ENCODE measurements around the gene CDPF1. TPM values are rescaled to one million over a fixed set of nuclear protein-coding genes. Genes with fewer than 3 reads are reported as not detected.

CDPF1 gene
- total RNA-seq, 1 donor from 2014 or later = 20.9 TPM

DNA sequence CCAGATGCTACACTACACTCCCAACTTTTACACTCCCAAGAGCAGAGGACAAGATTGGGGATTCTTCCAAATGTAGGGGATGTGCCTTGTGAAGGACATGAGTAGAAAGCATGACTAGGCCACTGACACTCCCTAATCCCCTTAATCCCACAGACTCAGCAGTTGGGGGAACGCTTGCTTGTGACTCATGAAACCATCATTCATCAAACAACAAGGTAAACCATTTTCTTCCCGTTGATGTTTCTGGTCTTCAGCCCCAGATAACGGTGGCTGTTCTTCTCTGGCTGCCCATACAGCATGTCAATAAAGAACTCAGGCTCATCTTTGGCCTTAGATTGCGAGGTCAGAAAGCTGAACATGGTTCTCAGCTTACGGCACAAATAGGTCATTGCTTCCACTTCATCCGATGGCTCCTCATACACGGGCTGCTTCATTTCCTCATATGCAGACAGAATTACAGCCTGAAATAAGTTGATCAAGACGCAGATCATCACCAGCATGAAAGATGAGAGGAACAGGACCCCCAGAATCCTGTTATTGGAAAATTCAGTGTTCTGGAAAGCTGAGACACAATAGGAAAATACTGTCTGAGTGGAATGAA, 6.4 kb upstream of the CDPF1 start:
- DNase-seq = no peak

DNA sequence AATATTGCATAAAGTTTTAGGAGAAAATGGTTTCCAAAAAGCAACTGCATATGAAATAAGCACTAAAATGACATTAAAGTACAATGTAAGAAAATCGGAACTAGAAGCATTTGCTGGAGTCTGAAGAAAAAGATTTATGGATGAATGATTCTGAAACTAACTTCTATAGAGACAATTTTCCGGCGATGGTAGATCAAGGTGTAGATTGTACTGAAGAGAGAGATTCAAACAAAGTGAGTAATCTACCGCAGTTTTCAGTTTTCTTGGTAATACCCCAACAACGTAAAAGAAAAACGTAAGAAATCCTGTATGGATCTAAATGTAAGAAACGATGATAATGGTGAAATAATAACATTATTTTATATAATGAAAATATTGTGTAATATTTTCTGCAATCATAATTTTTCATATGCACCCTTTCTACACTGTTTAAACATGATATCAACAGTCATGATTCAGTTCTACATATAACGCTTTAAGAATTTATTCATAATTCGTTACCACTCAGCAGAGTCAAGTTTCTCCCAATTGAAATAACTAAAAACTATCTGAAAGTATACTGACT, 1.8 kb upstream of the CDPF1 start:
- DNase-seq = no peak

DNA sequence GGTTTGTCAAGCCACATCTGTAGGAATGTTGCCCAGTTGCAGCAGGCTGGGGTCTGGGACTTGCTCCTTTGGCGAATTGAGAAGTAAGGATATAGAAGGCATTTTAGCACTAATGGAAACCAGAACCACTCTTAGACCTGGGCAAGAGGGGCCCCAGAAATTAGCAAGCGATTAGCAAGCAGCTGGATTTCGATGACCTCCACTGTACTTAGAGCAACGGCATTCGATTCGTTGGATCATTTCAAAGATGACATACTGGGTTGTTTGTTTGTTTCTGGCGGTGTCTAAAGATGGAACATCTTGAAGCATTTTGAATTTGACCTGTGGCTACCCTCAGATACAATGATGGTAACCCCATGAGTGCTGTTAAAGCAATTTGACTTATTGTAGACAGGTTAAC, 1.2 kb upstream of the CDPF1 start:
- no peak for DNase-seq

DNA sequence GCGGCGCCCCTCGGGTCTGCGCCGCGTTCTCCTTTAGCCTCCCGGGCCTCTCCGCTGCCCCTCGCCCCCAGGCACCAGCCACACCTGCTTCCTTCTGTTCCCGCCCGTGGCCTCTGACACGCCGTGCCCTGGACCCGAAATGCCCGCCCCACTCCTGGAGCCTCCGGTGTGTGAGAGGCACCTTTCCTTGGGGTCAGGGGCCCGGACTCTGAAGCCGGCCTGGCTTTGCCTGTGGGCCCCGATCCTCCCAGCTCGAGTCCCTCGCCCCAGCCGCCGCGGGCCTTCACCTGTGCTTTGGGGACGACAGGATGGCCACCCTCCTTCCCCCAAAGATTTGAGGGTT, 661 bp upstream of the CDPF1 start:
- no peak for DNase-seq

DNA sequence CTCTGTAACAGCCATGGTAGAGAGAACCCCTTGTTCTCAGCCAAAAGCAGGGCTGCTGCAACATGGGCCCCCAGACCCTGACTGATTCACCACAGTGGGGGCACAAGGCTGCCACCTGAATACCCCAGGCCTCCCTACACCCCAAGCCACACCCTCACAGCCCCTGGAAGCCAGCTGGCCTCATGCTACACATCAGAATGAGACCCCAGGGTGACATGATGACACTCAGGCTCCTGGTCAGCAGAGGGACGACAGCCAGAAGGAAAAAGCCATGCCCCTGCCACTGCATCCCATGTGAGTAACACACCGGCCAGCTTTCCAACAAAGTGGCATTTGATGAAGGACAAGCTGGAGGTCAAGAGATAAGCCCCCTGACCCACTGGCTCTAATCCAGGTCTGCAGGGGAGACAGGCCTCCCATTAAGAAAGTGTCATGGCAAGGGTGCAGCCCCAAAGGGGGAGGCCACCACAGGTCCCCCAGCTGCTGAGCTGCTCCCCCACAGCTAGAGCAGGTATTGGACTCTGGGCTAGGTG, 2.6 kb downstream of the CDPF1 start:
- no peak for DNase-seq

DNA sequence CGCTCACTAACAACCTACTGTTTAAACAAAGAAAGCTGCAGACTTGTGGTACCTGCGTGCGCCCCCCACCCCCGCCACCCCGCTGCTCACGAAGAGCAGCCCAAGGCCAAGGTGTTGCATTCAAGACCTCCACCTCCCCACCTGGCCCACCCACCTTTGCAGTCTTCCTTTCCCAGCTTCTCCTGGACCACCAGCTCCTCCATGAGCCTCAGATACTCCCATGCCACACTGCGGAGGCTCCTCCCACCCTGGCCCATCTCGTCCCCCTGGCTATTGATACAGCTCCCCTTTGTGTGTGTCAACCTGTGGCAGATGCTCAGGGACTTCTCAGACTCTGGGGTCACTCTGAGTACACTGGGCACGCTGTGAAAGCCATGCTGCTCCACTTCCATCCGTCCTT, 3.9 kb downstream of the CDPF1 start:
- no peak for DNase-seq

DNA sequence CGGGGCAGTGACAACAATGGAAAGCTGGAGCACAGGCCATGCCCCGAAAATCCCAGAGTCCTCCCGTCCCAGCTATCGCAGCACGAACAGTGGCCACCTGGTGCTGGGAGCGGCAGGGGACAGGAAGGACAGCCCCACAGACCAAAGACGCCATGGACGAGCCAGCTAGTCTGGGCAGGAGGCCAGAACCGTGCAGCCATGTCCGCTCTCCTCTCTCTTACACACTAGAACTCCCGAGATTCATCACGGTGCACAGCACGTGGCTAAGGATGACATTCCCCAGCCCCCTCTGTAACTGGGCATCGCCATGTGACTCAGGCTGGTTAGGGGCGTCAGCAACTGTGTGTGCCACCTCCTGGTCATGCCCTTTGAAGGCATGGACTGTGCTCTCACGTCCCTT, 4.6 kb downstream of the CDPF1 start:
- DNase-seq = peak; percentile 87

DNA sequence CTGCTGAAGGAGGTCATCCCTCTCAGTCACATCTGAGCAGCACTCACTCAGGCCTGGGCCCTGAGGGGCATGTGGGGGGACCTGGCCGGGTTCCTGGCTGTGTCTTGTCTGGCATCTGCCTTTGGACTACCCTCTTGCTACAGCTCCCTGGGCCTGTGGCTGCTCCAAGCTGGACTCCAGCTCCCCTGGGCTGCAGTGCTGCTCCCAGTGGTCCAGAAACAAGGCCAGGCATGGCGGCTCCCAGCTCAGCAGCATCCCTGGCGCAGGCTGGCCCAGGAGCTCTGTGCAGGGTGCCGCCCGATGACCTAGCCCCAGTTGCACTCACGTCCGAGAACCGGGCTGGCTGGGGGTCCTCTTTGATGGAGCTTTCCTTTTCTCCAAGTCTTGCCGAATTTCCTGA, 5.3 kb downstream of the CDPF1 start:
- no peak for DNase-seq

DNA sequence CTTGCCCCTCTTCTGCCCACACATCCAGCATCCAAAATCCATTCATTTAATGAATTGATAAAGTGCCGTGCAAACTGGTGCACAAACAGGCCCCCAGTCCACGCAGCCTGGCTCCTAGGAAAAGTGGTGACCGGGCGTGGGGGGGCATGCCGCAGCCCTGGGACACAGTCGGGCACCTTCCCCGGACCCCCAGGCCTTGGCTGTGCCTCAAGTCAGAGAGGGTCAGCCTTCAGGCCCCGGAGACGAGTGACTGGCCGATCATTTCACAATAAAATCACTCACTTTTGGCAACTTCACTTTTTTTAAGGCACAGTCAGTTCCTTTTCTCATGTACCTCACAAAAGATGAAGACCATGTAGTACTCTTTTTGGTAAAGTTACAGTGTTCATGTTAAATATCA, 8.0 kb downstream of the CDPF1 start:
- no peak for DNase-seq

DNA sequence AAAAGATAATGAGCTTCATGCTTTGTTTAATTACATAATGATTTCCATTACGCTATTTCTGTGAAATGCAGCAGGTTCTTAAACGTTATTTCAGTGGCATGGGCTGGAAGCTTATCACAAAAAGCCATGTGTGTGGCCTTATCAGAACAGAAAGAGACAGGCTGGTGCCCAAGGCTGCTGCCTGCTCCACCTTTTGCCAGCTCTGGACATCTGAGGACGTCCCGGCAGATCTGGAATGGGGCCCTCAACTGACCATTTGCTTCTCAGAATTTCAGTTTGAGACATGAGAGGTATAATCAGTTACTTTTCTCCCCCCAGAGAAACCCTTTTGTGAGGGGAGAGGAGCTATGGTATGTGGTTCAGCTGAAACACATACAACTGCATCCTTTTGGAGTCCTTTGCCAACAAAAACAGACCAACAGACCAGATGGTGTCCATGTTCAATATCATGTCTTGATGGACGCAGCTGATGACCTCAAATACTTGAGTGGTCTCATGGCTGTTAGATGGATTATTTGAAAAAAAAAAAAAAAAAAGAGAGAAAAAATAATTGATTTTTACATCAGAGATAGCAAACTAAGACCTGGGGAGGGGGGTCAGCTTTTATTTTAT, 8.6 kb downstream of the CDPF1 start:
- DNase-seq = no peak

DNA sequence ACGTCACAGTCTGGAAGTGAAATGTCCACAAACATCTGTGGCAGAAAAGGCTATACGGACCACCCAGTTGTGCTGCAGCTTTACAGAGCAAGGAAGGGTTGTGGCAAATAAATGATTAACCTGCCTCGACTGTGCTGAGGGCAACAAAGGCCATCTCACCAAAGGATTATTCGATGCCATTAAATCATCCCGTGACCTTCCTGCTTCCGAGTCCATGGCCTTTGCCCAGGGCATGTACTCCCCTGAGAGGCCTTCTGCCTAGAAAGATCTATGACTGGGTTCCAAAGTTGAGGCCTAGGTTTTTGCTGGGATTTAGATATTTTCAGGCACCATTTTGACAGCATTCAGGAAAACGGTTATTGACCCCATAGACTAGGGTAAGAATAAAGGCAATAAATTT, 9.2 kb downstream of the CDPF1 start:
- no peak for DNase-seq

DNA sequence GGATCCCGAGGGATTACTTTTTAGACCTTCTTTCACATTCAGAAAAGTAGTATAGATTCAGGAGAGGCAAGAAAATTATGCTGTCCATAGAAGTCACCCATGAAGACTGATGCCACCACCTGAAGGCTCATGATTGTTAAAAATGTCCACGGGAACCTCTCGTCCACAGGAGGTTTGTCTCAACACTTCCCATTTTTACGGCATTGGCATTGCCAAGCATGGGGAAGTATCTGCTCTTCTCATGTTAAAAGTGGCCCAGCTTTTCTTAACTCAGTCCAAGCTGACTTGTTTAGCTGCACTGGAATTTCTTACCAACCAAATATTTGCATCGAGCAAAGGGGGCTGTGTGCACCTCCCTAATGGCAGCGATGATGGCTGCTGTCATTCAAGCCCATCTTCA, 9.6 kb downstream of the CDPF1 start:
- DNase-seq = no peak

DNA sequence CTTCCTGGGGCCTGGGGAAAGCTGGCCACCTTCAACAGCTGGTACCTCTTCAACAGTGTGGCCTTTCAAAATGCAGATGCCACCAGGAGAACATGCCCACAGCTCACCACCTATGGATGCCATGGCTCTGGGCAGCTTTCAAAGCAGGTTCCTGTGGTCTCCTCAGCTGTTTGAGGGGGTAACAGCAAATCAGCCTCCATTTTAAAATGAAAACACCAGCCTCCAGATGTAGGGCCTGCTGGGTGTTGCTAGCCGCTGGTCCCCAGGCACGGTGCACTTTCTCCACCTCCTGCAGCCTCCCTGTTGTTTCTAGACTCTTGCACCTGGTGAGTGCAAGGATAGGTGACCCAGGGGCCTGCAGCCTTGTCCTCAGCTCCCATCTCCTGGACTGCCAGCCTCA, 10.0 kb downstream of the CDPF1 start:
- no peak for DNase-seq

DNA sequence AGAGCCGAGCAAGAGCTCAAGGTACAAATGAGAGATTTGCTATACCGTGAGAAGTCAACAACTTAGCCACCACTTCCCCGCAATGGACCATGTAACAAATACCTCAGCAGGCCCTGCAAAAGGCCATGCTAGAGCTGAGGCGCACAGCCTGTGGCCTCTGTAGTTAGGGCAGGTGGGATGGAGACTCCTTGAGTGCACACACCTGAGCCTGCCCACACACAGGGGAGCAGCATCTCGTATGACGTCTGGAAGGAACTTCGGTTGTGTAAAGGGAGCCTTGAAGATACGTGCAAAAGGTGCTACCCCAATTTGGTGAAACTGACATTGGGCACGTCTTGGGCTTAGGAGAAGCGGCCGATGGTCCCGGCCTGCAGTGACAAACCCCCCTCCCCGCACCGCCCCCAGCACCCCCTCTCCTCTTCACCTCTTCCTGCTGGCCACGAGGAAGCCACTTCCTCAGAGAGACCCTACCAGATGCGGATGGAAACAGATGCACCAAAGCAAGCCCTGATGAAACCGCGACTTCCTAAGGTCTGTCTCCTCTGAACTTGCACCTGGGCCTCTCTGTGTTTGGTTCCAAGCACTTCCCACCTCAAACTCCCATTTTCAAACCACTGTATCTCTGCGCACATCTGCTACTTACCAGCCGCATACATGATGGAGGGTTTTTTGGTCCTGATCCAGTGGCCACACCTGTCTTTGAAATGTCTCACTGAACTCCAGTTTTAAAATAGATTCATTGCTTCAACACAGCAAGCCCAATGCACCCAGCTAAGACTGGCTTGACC, 10.6 kb downstream of the CDPF1 start:
- peak; percentile 29 for DNase-seq

DNA sequence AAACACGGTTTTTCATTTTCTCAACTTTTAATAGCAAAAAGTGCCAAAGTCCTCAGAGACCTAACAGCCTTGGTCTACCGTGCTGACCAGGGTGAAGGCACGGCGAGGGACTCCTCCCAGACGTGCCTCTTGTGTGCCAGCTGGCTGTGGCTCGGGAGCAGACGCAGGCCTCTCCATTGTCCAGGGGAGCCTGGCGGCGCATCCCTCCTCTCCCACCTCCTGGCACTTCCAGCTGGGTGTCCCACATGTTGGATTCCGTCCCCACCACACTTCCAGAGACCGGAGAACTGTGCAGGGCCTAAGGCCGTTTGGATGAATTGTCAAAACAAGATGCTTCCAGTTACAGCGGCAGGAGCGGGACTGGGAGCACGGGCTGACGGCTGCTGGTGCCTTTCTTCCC, 11.6 kb downstream of the CDPF1 start:
- no peak for DNase-seq

DNA sequence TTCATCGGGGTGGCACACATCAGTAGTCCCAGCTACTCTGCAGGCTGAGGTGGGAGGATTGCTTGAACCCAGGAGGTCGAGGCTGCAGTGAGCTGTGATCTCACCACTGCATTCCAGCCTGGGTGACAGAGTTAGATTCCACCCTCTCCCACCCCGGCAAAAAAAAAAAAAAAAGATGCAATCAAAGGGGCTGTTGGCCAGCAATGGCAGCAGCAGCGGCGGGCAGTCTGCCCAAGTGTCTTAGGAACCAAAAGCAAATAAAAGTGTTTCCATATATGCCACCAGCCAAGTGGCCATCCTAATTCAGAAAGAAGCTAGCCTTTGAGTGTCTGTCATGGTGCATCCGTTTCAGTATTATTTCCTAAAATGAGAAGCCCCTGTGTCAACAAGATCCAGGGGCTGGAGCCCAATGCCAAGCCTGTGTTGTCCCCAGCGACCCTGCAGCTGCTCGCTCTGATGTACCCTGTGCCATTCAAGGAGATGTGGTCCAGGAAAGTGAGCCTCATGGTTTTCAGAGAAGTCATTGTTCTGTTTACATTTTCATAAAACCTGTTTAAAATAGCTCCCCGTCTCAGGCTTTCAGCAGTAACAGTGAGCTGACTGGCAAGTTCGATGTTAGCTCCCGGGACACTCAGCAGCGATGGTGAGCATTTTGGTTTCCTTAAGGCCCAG, 12.5 kb downstream of the CDPF1 start:
- DNase-seq = peak; percentile 32

DNA sequence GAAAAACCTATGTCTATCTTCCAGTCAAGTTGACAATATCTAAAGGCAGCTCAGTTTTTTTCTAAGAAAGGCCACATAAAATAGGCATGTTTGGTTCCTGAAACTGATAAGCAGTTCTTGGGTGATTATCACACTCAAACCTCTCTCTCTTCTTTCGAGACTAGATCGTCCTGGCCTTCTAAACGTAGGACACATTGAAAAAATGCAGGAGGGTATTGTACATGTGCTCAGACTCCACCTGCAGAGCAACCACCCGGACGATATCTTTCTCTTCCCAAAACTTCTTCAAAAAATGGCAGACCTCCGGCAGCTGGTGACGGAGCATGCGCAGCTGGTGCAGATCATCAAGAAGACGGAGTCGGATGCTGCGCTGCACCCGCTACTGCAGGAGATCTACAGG, 15.1 kb downstream of the CDPF1 start:
- DNase-seq = no peak

DNA sequence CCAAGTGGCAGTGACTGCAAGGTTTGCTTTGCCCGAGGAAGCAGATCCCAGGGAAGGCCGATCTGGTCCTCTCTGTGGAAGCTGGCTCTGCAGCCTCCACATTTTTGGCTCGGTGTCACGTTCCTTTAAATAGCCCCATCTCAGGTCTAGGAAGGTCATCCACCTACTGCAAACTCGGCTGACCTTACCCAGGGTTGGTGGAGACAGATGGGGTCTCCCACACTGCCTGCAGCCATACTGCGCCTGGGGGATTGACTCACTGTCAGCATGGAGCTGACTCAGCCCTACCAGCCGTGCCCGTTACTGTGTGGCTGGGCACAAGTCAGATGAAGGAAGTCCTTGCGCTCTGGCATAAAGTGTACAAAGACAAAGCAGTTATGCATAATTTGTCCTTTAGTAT, 16.9 kb downstream of the CDPF1 start:
- peak; percentile 51 for DNase-seq

DNA sequence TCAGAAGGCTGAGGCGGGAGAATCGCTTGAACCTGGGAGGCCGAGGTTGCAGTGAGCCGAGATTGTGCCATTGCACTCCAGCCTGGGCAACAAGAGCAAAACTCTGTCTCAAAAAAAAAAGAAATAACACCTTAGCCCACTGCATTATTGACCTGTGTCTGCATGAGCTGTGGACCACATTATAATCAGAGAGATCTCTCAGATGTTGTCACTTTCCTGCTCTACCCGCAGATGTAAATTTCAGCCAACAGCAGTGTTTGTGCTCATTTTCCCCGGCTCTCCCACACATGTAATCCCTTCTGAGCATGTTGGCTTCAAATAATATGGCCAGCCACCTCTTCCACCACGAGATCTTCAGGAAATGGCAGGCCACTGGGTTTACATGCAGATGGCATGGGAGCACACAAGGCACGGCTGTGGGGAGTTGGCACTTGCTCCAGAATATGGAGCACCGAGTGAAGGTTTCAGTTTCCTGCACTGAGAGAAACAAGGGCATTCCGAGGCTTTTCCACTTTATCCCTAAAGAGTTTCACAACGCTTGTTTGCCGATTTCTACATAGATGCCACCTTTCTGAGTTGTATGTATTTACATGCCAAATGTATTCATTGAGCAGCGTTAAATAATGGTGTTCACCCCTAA, 19.7 kb downstream of the CDPF1 start:
- no peak for DNase-seq

DNA sequence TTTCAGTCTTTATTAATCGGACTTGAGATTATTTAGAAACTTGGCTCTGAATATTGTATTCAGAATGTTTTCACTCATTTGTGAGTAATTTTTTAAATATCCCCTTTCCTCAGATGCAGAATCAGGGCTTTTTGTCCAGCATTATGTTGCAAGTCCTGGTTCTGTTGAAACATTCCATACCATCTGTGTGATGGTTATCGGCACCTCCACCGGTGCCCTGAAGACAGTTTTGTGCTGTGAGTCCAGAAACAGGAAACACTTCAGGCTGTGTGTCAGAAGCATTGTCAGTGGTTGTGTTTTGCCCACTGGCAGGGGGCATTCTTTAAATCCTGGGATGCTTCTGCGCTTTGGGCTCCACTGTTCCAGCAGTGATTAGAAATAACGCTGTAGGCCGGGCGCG, 20.4 kb downstream of the CDPF1 start:
- DNase-seq = no peak

DNA sequence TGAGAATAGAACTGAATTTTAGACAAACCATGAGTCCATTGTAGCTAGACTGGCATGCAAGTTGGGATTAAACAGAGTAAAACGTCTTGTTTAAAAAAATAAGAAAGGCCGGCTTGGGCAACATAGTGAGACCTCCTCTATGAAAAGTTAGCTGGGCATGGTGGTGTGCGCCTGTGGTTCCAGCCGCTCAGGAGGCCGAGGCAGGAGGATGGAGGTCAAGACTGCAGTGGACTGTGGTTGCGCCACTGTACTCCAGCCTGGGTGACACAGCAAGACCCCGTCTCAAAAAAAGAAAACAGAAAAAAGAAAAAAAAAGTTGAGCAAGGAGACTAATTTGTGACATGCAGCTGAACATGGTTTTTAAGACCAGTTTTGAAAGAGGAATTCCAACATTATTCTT, 23.5 kb downstream of the CDPF1 start:
- no peak for DNase-seq

DNA sequence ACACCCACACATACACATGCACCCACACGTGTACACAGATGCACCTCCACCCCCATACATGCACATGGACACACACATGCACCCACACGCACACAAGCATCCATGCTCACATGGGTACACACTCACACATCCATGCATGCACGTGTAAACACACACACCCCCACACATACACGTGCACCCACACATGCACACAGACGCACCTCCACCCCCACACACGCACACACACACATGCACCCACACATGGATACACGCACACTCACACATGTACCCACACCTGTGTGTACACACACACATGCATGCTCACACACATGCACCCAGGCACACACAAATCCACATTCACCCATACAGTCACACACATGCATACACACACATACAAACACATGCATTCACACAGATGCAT, 24.5 kb downstream of the CDPF1 start:
- no peak for DNase-seq
